T-helper 17 cell (primary cell): Measurements from ENCODE around the gene MYH6. TPM values are rescaled to one million over a fixed set of nuclear protein-coding genes. Genes with fewer than 3 reads are reported as not detected.

Experiments
- ATAC-seq: fragments of 150-1000 bp; cut with Tn5 transposase; 2 replicates; pipeline ENCODE4 v1.10.0; 2021; ENCODE audit warnings: mild to moderate bottlenecking, moderate library complexity
- DNase-seq, 3 donors: peaks; one replicate each; pipeline versions ENCODE4 v3.0.0 to v3.0.0-alpha.2; 2020 to 2021
- H3K9me3 ChIP-seq: one replicate; pipeline ENCODE4 v1.7.0; 2013; ENCODE audit warnings: low read length, mild to moderate bottlenecking; ENCODE audit not compliant: control insufficient read depth, poor library complexity, severe bottlenecking
- H3K27ac Mint-ChIP-seq: one replicate; pipeline ENCODE4 v1.8.0; 2022; ENCODE audit warnings: mild to moderate bottlenecking, moderate library complexity, mixed read lengths
- H3K27me3 Mint-ChIP-seq: one replicate; pipeline ENCODE4 v1.8.0; 2022; ENCODE audit warnings: mixed read lengths
- H3K36me3 Mint-ChIP-seq: one replicate; pipeline ENCODE4 v1.8.0; 2022; ENCODE audit warnings: low read depth, mixed read lengths
- H3K4me1 Mint-ChIP-seq: one replicate; pipeline ENCODE4 v1.8.0; 2022; ENCODE audit warnings: mild to moderate bottlenecking, mixed read lengths
- H3K4me3 Mint-ChIP-seq: one replicate; pipeline ENCODE4 v1.8.0; 2022; ENCODE audit warnings: mild to moderate bottlenecking, moderate library complexity, mixed read lengths
- total RNA-seq, 4 donors: library from RNA in 2 of 4; stranded (reverse) in 2 of 4; gene quantifications; one replicate each; pipeline ENCODE4 v1.2.3 and lab custom pipeline; 2022 to 2026

The MYH6 gene
- total RNA-seq, 2 donors from 2014 or later: not detected

- no peaks in the 10 kb centered on the region for H3K9me3 ChIP-seq
- peaks cover 17% of the 10 kb centered on the region for H3K27me3 Mint-ChIP-seq
- peaks cover 5% of the 10 kb centered on the region for H3K36me3 Mint-ChIP-seq
- peaks cover 4% of the 10 kb centered on the region for H3K4me1 Mint-ChIP-seq
- no peak overlapping the region for H3K27ac Mint-ChIP-seq
- no peak for DNase-seq
- no peak for ATAC-seq
- no peak overlapping the region for H3K4me3 Mint-ChIP-seq
These were observed 61.9 kb downstream of the MYH6 start for GRCh38 chr14:23345987-23346692.

- Mint-ChIP-seq H3K4me3 (no peak overlapping the region), H3K36me3 (peaks cover 3% of the 10 kb centered on the region), H3K27ac (no peak overlapping the region), H3K27me3 (peaks cover 5% of the 10 kb centered on the region), H3K4me1 (peaks cover 4% of the 10 kb centered on the region)
- ATAC-seq (no peak), DNase-seq (no peak)
- no peaks in the 10 kb centered on the region for H3K9me3 ChIP-seq
These were observed 63.6 kb downstream of the MYH6 start for GRCh38 chr14:23344481-23344880.

DNA sequence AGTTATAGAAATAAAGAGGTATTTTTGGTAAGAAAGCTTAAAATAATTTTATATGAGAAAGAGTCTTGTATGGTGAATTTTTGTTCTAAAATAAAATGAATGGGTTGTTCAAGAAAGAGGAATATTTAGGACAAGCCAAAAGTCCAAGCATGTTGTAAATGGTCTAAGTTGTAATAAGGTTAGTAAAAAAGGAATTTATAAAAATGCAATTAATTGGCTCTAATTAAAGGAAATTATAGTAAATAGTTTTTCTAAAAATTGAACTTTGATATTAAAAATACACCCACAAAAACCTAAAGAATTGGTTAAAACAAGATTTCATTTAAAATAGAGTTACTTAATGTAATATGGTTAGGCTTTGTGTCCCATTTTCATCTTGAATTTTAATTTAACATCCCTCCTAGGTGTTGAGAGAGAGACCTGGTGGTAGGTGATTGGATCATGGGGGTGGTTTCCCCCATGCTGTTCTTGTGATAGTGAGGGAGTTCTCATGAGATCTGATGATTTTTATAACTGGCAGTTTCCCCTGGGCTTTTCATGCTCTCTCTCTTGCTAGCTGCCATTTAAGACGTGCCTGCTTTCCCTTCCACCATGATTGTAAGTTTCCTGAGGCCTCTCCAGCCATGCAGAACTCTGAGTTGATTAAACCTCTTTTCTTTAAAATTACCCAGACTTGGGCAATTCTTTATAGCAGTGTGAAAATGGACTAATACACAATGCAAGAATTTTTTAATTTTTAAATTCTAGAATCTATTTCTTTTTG is 68.4 kb downstream of the MYH6 start:
- ATAC-seq: no peak
- H3K4me1 Mint-ChIP-seq: no peaks in the 10 kb centered on the region
- peaks cover 39% of the 10 kb centered on the region for H3K27me3 Mint-ChIP-seq
- H3K36me3 Mint-ChIP-seq: peaks cover 3% of the 10 kb centered on the region
- H3K27ac Mint-ChIP-seq: no peak overlapping the region
- H3K9me3 ChIP-seq: no peaks in the 10 kb centered on the region
- no peak overlapping the region for H3K4me3 Mint-ChIP-seq
- no peak for DNase-seq

DNA sequence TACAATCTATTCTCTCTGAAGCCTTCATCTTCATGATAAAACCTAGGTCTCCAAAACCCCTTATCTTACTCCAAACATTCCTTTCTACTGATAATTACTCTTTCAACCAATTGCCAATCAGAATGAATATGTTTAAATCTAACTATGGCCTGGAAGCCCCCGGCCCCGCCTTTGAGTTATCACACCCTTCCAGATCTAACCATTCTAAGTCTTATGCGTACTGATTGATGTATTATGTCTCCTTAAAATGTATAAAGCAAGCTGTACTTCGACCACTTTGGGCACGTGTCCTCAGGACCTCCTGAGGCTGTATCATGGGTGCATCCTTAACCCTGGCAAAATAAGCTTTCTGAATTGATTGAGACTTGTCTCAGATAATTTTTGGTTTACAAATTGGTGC is 72.5 kb downstream of the MYH6 start:
- H3K36me3 Mint-ChIP-seq: peaks cover 3% of the 10 kb centered on the region

More for the DNA sequence above, 72.5 kb downstream of the MYH6 start:
- no peak overlapping the region for H3K27ac Mint-ChIP-seq
- DNase-seq (no peak), ATAC-seq (no peak)
- H3K4me1 Mint-ChIP-seq: no peaks in the 10 kb centered on the region
- no peak overlapping the region for H3K4me3 Mint-ChIP-seq
- H3K9me3 ChIP-seq: no peaks in the 10 kb centered on the region
- H3K27me3 Mint-ChIP-seq: peaks cover 37% of the 10 kb centered on the region

Other genes starting within 250 kb of the MYH6 start
- gene SLC7A8, start 224.6 kb downstream of the MYH6 start, total RNA-seq: 1 to 10 TPM; 2.0 to 2.5 TPM
- under 1 TPM in 1 of 2 donors, not detected in 1; 0.89 TPM for gene RNF212B, start 170.3 kb downstream of the MYH6 start, total RNA-seq
- 1 to 10 TPM; 4.6 to 5.7 TPM for gene HOMEZ, start 122.1 kb downstream of the MYH6 start, total RNA-seq
- 10 to 100 TPM; 30.6 to 33.8 TPM for gene PPP1R3E, start 105.4 kb downstream of the MYH6 start, total RNA-seq
- 1 to 10 TPM; 3.5 to 5.0 TPM for gene BCL2L2, start 101.4 kb downstream of the MYH6 start, total RNA-seq
- 100 to 1,000 TPM; 168 to 182 TPM for gene PABPN1, start 86.8 kb downstream of the MYH6 start, total RNA-seq
- 10 to 100 TPM in 1 of 2 donors, 1 to 10 TPM in 1; 3.7 to 10.5 TPM for gene SLC22A17, start 55.4 kb downstream of the MYH6 start, total RNA-seq
- gene EFS, start 43.1 kb downstream of the MYH6 start, total RNA-seq: not detected
- not detected for gene IL25, start 35.5 kb downstream of the MYH6 start, total RNA-seq
- 10 to 100 TPM in 1 of 2 donors, 1 to 10 TPM in 1; 2.5 to 29.1 TPM for gene CMTM5, start 31.2 kb downstream of the MYH6 start, total RNA-seq
- gene MYH7, start 27.4 kb upstream of the MYH6 start, total RNA-seq: not detected
- gene NGDN, start 61.4 kb upstream of the MYH6 start, total RNA-seq: 100 to 1,000 TPM in 1 of 2 donors, 10 to 100 TPM in 1; 97.6 to 120 TPM
- under 1 TPM; 0.16 to 0.27 TPM for gene ZFHX2, start 143.5 kb upstream of the MYH6 start, total RNA-seq
- 10 to 100 TPM in 1 of 2 donors, 1 to 10 TPM in 1; 10.0 to 13.6 TPM for gene THTPA, start 148.0 kb upstream of the MYH6 start, total RNA-seq
- 100 to 1,000 TPM; 268 to 313 TPM for gene AP1G2, start 159.5 kb upstream of the MYH6 start, total RNA-seq
- not detected for gene JPH4, start 170.5 kb upstream of the MYH6 start, total RNA-seq
- gene DHRS2, start 228.1 kb upstream of the MYH6 start, total RNA-seq: not detected